SK-N-SH (cell line): ENCODE results near the gene CRTC1. TPM values are rescaled to one million over a fixed set of nuclear protein-coding genes. Genes with fewer than 3 reads are reported as not detected.

ENCODE experiments used
- CTCF ChIA-PET: fragments of 300-600, 350-600 bp; formaldehyde crosslinking; extraction: SDS; loops from one replicate; lab custom pipeline; 2021; lab: Yijun Ruan, JAX
- POLR2A ChIA-PET: fragments of 350-600 bp; sonication (Branson Sonifier 250); formaldehyde crosslinking; extraction: SDS; loops from one replicate; lab custom pipeline; 2020; ENCODE audit warnings: antibody characterized with exemption, inconsistent platforms; lab: Yijun Ruan, JAX
- DNase-seq: peaks from one replicate; pipeline ENCODE4 v3.0.0; 2012
- H2AFZ ChIP-seq: fragments of 200-600 bp; sonication (generic); 2 replicates; pipeline ENCODE4 v1.8.1; 2016; ENCODE audit warnings: antibody characterized with exemption, mild to moderate bottlenecking, low read depth
- H3F3A ChIP-seq: fragments of 200-600 bp; sonication (generic); replicated peaks from 2 replicates; pipeline ENCODE3; 2016; ENCODE audit warnings: antibody characterized with exemption, mild to moderate bottlenecking; ENCODE audit not compliant: insufficient read depth
- H3K27ac ChIP-seq, 2 experiments: fragments of 200-500 bp in 1 of 2; fragments of 200-600 bp in 1 of 2; sonication (Bioruptor generic) in 1 of 2; sonication (generic), shearing (Covaris generic) in 1 of 2; 2 replicates each; pipeline versions ENCODE4 v1.5.1 to v1.6.1; 2014 to 2016; ENCODE audit warnings: low read depth in 2 of 2, inconsistent platforms in 1 of 2, low read length in 1 of 2, mild to moderate bottlenecking in 1 of 2, mixed read lengths in 1 of 2
- H3K27me3 ChIP-seq: fragments of 200-600 bp; sonication (generic), shearing (Covaris generic); 2 replicates; pipeline ENCODE4 v1.6.1; 2016; ENCODE audit warnings: mixed run types; ENCODE audit not compliant: insufficient read depth
- H3K36me3 ChIP-seq, 2 experiments: fragments of 200-500 bp in 1 of 2; fragments of 200-600 bp in 1 of 2; sonication (Bioruptor generic) in 1 of 2; sonication (generic) in 1 of 2; replicated peaks in 1 of 2; 2 replicates each; pipeline versions ENCODE3 to v1.5.1; 2014 to 2016; ENCODE audit warnings: low read length in 1 of 2, mild to moderate bottlenecking in 1 of 2; ENCODE audit not compliant: insufficient read depth in 2 of 2, control insufficient read depth in 1 of 2
- H3K4me1 ChIP-seq, 2 experiments: fragments of 200-500 bp in 1 of 2; fragments of 200-600 bp in 1 of 2; sonication (Bioruptor generic) in 1 of 2; sonication (generic), shearing (Covaris generic) in 1 of 2; 2 replicates each; pipeline versions ENCODE4 v1.5.1 to v1.6.1; 2014 to 2016; ENCODE audit warnings: low read depth in 1 of 2, low read length in 1 of 2, mixed run types in 1 of 2; ENCODE audit not compliant: insufficient read depth in 2 of 2, control insufficient read depth in 1 of 2
- H3K4me2 ChIP-seq: fragments of 200-600 bp; sonication (generic), shearing (Covaris generic); 2 replicates; pipeline ENCODE4 v1.6.1; 2017; ENCODE audit warnings: mixed run types
- H3K4me3 ChIP-seq, 2 experiments: fragments of 200-500 bp in 1 of 2; fragments of 200-600 bp in 1 of 2; sonication (Bioruptor generic) in 1 of 2; sonication (generic), shearing (Covaris generic) in 1 of 2; 2 replicates each; pipeline versions ENCODE4 v1.5.1 to v1.8.1; 2014 to 2016; ENCODE audit warnings: low read depth in 2 of 2, inconsistent platforms in 1 of 2, low read length in 1 of 2, mild to moderate bottlenecking in 1 of 2, mixed read lengths in 1 of 2, moderate library complexity in 1 of 2
- H3K79me2 ChIP-seq: fragments of 200-600 bp; sonication (generic); 2 replicates; pipeline ENCODE4 v1.8.1; 2017; ENCODE audit warnings: mild to moderate bottlenecking; ENCODE audit not compliant: insufficient read depth
- H3K9ac ChIP-seq: fragments of 200-600 bp; sonication (generic); 2 replicates; pipeline ENCODE4 v1.6.1; 2017; ENCODE audit warnings: mixed run types
- H3K9me2 ChIP-seq: fragments of 200-600 bp; sonication (generic); 2 replicates; pipeline ENCODE4 v1.6.1; 2017; ENCODE audit warnings: mixed run types
- H3K9me3 ChIP-seq: fragments of 200-600 bp; sonication (generic); 2 replicates; pipeline ENCODE4 v1.6.1; 2017; ENCODE audit warnings: mixed run types, mild to moderate bottlenecking, moderate library complexity
- H4K20me1 ChIP-seq: fragments of 200-600 bp; sonication (generic); 2 replicates; pipeline ENCODE4 v1.6.1; 2017; ENCODE audit warnings: mild to moderate bottlenecking, mixed run types; ENCODE audit not compliant: insufficient read depth
- CHD2 ChIP-seq: fragments of 150-350 bp; IDR thresholded peaks from 2 replicates; pipeline ENCODE4 v1.6.1; 2018; ENCODE audit warnings: low read length; ENCODE audit not compliant: partially characterized antibody
- ELF1 ChIP-seq: IDR thresholded peaks from 2 replicates; pipeline ENCODE4 v1.4.0; 2012
- EP300 ChIP-seq, 2 experiments: IDR thresholded peaks; 2 replicates each; pipeline versions ENCODE4 v1.4.0 to v1.6.1; 2012; ENCODE audit warnings: borderline replicate concordance in 1 of 2, low read depth in 1 of 2, low read length in 1 of 2
- EZH2phosphoT487 ChIP-seq: fragments of 200-600 bp; sonication (generic); IDR thresholded peaks from 2 replicates; pipeline ENCODE4 v1.6.1; 2017; ENCODE audit warnings: low read depth, mixed run types, mild to moderate bottlenecking, antibody characterized with exemption, moderate library complexity, borderline replicate concordance
- FOXJ3 ChIP-seq: sonication (generic); formaldehyde crosslinking; IDR thresholded peaks from 2 replicates; pipeline ENCODE4 v1.5.1; 2020; ENCODE audit warnings: mild to moderate bottlenecking, missing genetic modification reagents
- PBX3 ChIP-seq: IDR thresholded peaks from 2 replicates; pipeline ENCODE4; 2012
- RAD21 ChIP-seq: IDR thresholded peaks from 2 replicates; pipeline ENCODE4 v1.6.1; 2012; ENCODE audit warnings: mild to moderate bottlenecking, low read length
- TCF12 ChIP-seq: IDR thresholded peaks from 2 replicates; pipeline ENCODE4 v1.4.0; 2012
- ZBTB33 ChIP-seq: IDR thresholded peaks from 2 replicates; pipeline ENCODE4 v1.4.0; 2012; ENCODE audit warnings: low read depth, borderline replicate concordance
- WGBS: methylation state at CpG from one replicate; pipeline ENCODE4 v1.1.6; 2017; ENCODE audit warnings: low lambda C conversion rate; 5-methylcytosine and 5-hydroxymethylcytosine counted together
- polyA plus RNA-seq, 3 experiments: library from polyadenylated mRNA; depleted of rRNA; stranded (reverse); fragments of >200 nt; gene quantifications; 2 replicates each; pipeline ENCODE4 v1.2.3, GENCODE V29; 2012

The CRTC1 gene
- polyA plus RNA-seq, 1 of the 3 experiments (the other 2 are of a cell fraction): 5.0 TPM

- Histone ChIP-seq H3K27me3 (peaks cover 62% of the 10 kb centered on the region), H2AFZ (no peak overlapping the region), H3K4me1 (peaks cover 0 to 20% of the 10 kb centered on the region in 2 experiments; a peak in 1 of 4 replicates), H4K20me1 (no peaks in the 10 kb centered on the region)
- WGBS: 5% methylated on average over 12 of the region's 68 CpGs
- ChIA-PET CTCF (interaction anchor here (1.3 to 2.5 kb wide), 3 partner anchors 24 to 199 kb away, joined by 3 to 7 read pairs (median 4); no protein-coding TSS in a partner anchor), POLR2A (no interaction called here)
- no peak for DNase-seq
- no peak for TF ChIP-seq CHD2
- TF ChIP-seq ELF1: no peak
- TF ChIP-seq RAD21: no peak
- TF ChIP-seq FOXJ3 (CRISPR knock-in tag): no peak
- no peak for TF ChIP-seq PBX3
- TF ChIP-seq EP300 (IDR thresholded peaks at IDR 0.05; ENCODE audit: borderline replicate concordance in 1 of 2, low read depth in 1 of 2, low read length in 1 of 2): no peak
- no peak for TF ChIP-seq TCF12
- TF ChIP-seq, all 33 proteins: peak for 0
- H3K4me3 ChIP-seq: no peak overlapping the region
- H3K9me3 ChIP-seq: no peaks in the 10 kb centered on the region
- no peaks in the 10 kb centered on the region for H3K79me2 ChIP-seq
- H3K9ac ChIP-seq: no peak overlapping the region
- H3F3A ChIP-seq: peaks cover 12% of the 10 kb centered on the region
- H3K4me2 ChIP-seq: no peak overlapping the region
- H3K36me3 ChIP-seq: no peaks in the 10 kb centered on the region
- no peaks in the 10 kb centered on the region for H3K9me2 ChIP-seq
- H3K27ac ChIP-seq: no peak overlapping the region
Observed at GRCh38 chr19:18788529-18789421, 105.3 kb downstream of the CRTC1 start.

- Histone ChIP-seq H3F3A (peaks cover 12% of the 10 kb centered on the region), H3K9me2 (no peaks in the 10 kb centered on the region), H3K27me3 (peaks cover 62% of the 10 kb centered on the region), H3K27ac (no peak overlapping the region), H4K20me1 (no peaks in the 10 kb centered on the region), H3K4me1 (peaks cover 0 to 20% of the 10 kb centered on the region in 2 experiments; a peak in 1 of 4 replicates), H3K79me2 (no peaks in the 10 kb centered on the region), H3K9ac (no peak overlapping the region), H3K9me3 (no peaks in the 10 kb centered on the region), H3K36me3 (no peaks in the 10 kb centered on the region), H3K4me3 (no peak overlapping the region), H3K4me2 (no peak overlapping the region; the same call in 1 of the 2 replicates), H2AFZ (no peak overlapping the region)
- DNase-seq: no peak
- ChIA-PET CTCF (interaction anchor here (1.3 to 2.5 kb wide), 3 partner anchors 25 to 200 kb away, joined by 3 to 7 read pairs (median 4); no protein-coding TSS in a partner anchor), POLR2A (no interaction called here)
- no peak for TF ChIP-seq ZBTB33
- peak; percentile 72; the same call in 1 of the 2 replicates for TF ChIP-seq EZH2phosphoT487
- 16% methylated on average over 12 of the region's 38 CpGs for WGBS
Observed at GRCh38 chr19:18789422-18789869, 106.0 kb downstream of the CRTC1 start.
